Measurements from ENCODE around the gene COL1A1.
A peak's percentile ranks its signal among the peaks of the same experiment; 100 is the strongest.

COL1A1 gene

DNA sequence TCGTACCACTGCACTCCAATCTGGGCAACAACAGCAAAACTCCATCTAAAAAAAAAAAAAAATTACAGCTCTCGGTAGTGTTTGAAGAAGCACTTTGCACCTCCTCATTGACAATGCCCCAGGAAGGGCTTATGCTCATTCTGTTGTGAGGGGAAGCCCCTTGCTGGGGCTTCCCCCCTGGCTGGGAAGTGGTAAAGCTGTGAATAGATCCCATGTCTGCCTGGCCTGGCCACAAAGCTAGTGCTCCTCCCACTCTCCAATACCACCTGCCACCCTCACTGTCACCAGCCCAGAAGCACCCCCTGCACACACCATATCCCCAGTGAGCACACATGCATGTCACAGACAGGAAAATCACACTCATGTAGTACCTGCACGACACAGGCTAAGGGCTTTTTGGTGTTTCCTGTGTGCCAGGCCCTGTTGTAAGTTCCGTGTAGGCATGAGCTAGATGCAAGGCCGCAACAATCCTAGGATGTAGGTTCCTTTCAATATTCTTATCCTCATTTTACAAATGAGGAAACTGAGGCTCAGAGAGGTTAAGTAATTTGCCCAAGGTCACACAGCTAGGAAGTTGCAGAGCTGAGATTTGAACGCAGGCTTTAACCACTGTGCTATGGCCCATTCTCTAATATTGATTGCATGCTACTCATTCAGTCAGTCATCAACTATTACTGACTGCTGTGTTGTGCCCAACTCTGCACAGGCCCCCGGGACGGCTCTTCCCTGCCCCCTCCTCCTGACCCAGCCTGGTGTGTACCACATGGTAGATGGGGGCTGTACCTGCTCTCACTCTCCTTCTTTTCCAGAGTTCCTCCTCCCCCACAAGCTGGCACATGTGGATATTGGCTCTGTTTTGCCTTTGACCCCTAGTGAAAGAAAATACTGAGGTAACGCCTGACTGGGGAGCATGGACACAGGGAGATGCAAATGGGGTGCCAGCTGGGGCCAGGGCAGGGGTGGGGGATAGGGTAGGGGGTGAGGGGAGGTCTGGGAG is 11.9 kb upstream of the COL1A1 start:
- no peaks in the 10 kb centered on the region for H3K9me2 ChIP-seq (replicated peaks; ENCODE audit: insufficient read depth, low read length)
- TF ChIP-seq EZH2 (optimal IDR thresholded peaks at IDR 0.05; ENCODE audit: low read depth, low read length) (no peak), EZH2phosphoT487 (IDR thresholded peaks at IDR 0.05; ENCODE audit: low read length) (no peak)
- TF ChIP-seq, protein P1, sequence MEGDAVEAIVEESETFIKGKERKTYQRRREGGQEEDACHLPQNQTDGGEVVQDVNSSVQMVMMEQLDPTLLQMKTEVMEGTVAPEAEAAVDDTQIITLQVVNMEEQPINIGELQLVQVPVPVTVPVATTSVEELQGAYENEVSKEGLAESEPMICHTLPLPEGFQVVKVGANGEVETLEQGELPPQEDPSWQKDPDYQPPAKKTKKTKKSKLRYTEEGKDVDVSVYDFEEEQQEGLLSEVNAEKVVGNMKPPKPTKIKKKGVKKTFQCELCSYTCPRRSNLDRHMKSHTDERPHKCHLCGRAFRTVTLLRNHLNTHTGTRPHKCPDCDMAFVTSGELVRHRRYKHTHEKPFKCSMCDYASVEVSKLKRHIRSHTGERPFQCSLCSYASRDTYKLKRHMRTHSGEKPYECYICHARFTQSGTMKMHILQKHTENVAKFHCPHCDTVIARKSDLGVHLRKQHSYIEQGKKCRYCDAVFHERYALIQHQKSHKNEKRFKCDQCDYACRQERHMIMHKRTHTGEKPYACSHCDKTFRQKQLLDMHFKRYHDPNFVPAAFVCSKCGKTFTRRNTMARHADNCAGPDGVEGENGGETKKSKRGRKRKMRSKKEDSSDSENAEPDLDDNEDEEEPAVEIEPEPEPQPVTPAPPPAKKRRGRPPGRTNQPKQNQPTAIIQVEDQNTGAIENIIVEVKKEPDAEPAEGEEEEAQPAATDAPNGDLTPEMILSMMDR (IDR thresholded peaks at IDR 0.05; ENCODE audit: low read length), result no peak; the same call in 1 of the 2 replicates
- H3K9me3 ChIP-seq (replicated peaks; ENCODE audit: insufficient read depth, low read length), result no peaks in the 10 kb centered on the region
- no peaks in the 10 kb centered on the region for H4K20me1 ChIP-seq (ENCODE audit: insufficient read depth, low read length)
- peak; percentile 86 for DNase-seq
- H3F3A ChIP-seq (ENCODE audit: insufficient read depth, low read length), result no peaks in the 10 kb centered on the region
- peaks cover 11% of the 10 kb centered on the region for H3K4me1 ChIP-seq (ENCODE audit: low read length)
- no peaks in the 10 kb centered on the region for H3K36me3 ChIP-seq (replicated peaks; ENCODE audit: insufficient read depth, low read length)
- 0 out of 2 replicates have a peak overlapping the region, but pooled peaks have one; percentile 6 for H3K4me2 ChIP-seq (ENCODE audit: low read depth, low read length)
- no peak overlapping the region for H3K27ac ChIP-seq (ENCODE audit: low read length)
- H3K27me3 ChIP-seq (replicated peaks; ENCODE audit: insufficient read depth, low read length), result peaks cover 18% of the 10 kb centered on the region
- no peak overlapping the region for H2AFZ ChIP-seq (ENCODE audit: low read length)
- no peak overlapping the region for H3K9ac ChIP-seq (ENCODE audit: low read length)
- no peak overlapping the region for H3K4me3 ChIP-seq (ENCODE audit: low read length)
- no peaks in the 10 kb centered on the region for H3K79me2 ChIP-seq (ENCODE audit: low read length)

DNA sequence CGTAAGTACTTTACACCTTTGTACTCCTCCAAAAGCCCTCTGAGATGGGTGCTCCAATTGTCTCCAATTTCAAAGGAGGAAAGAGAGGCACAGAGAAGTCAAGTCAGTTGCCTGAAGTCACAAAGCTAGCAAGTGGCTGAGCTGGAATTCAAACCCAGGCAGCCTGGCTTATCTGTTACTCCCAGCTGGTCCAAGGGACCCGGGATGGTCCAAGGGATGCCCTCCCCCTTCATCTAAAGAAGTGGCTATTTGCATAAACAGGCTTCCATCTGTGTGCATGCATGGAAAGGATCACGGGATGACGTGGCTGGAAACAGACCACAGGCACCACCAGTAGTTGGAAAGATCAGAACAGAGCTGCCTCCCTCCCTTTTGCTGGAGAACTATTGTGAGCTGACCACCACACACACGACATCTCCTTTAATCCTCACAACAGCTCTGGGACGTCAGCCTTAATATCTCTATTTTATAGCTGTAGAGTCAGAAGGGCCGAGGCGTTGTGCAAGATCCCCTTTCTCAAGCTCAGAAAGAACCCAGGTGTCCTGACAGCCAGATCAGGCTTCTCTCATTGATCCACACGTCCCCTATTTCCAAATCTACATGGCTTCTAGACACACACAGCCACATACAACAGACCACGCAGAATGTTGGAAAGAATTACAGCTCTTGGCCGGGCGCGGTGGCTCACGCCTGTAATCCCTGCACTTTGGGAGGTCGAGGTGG is 10.9 kb upstream of the COL1A1 start:
- H4K20me1 ChIP-seq (ENCODE audit: insufficient read depth, low read length), result no peaks in the 10 kb centered on the region
- H3K9me3 ChIP-seq (replicated peaks; ENCODE audit: insufficient read depth, low read length), result no peaks in the 10 kb centered on the region
- H3K27ac ChIP-seq (ENCODE audit: low read length), result no peak overlapping the region
- H3K27me3 ChIP-seq (replicated peaks; ENCODE audit: insufficient read depth, low read length), result peaks cover 28% of the 10 kb centered on the region
- H3K4me3 ChIP-seq (ENCODE audit: low read length), result no peak overlapping the region
- DNase-seq, result no peak
- H3K4me1 ChIP-seq (ENCODE audit: low read length), result peaks cover 11% of the 10 kb centered on the region
- TF ChIP-seq, protein P1 (IDR thresholded peaks at IDR 0.05; ENCODE audit: low read length), result no peak
- TF ChIP-seq EZH2phosphoT487 (IDR thresholded peaks at IDR 0.05; ENCODE audit: low read length), result no peak
- no peak for TF ChIP-seq EZH2 (optimal IDR thresholded peaks at IDR 0.05; ENCODE audit: low read depth, low read length)
- H3K4me2 ChIP-seq (ENCODE audit: low read depth, low read length), result no peak overlapping the region
- H2AFZ ChIP-seq (ENCODE audit: low read length), result no peak overlapping the region
- no peaks in the 10 kb centered on the region for H3K36me3 ChIP-seq (replicated peaks; ENCODE audit: insufficient read depth, low read length)
- no peaks in the 10 kb centered on the region for H3K9me2 ChIP-seq (replicated peaks; ENCODE audit: insufficient read depth, low read length)
- H3F3A ChIP-seq (ENCODE audit: insufficient read depth, low read length), result no peaks in the 10 kb centered on the region
- H3K9ac ChIP-seq (ENCODE audit: low read length), result no peak overlapping the region
- no peaks in the 10 kb centered on the region for H3K79me2 ChIP-seq (ENCODE audit: low read length)

DNA sequence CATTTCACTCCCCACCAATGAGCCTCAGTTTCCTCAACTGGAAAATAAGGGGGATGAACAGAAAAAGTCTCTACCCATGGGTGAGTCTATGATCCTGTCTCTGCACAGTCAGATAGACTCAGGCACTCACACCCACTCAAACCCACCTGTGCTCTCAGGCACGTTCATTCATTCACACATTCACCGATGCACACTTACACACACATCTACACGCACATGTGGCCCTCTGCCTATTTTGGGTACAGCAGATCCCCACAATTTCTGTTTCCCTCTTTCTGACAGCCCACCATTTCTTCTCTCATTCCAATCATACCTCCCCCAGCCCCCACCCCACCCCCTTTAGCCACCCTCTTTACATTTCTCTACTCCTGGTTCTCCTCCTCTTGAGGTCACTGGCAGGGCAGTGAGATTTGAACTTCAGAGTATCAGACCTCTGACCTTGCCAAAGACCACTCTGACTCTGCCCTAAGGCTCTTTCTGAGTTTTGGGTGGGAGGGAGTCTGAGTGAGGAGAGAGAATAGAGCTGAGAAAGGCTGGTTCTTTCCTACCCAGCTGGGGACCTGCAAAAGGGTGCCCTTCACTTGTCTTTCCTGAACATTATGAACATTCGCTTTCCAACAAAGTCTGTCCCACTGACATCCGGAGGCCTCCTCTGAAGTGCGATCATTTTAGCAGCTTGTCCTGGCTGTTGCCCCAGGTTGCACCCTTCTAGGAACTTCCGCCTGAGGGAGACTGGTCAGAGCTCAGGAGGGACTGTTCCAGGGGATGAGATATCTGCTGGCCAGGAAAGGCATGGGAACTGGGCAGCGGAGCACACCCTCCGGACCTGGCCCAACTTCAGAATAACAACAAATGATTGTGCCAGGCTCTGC is 10.1 kb upstream of the COL1A1 start:
- Histone ChIP-seq H4K20me1 (ENCODE audit: insufficient read depth, low read length) (no peaks in the 10 kb centered on the region), H3K27ac (ENCODE audit: low read length) (no peak overlapping the region), H3F3A (ENCODE audit: insufficient read depth, low read length) (no peaks in the 10 kb centered on the region), H3K27me3 (replicated peaks; ENCODE audit: insufficient read depth, low read length) (peaks cover 36% of the 10 kb centered on the region), H3K4me2 (ENCODE audit: low read depth, low read length) (no peak overlapping the region), H3K36me3 (replicated peaks; ENCODE audit: insufficient read depth, low read length) (no peaks in the 10 kb centered on the region), H3K4me1 (ENCODE audit: low read length) (peaks cover 11% of the 10 kb centered on the region), H3K9me3 (replicated peaks; ENCODE audit: insufficient read depth, low read length) (no peaks in the 10 kb centered on the region), H3K79me2 (ENCODE audit: low read length) (no peaks in the 10 kb centered on the region), H3K4me3 (ENCODE audit: low read length) (no peak overlapping the region), H3K9me2 (replicated peaks; ENCODE audit: insufficient read depth, low read length) (no peaks in the 10 kb centered on the region), H2AFZ (ENCODE audit: low read length) (no peak overlapping the region), H3K9ac (ENCODE audit: low read length) (no peak overlapping the region)
- TF ChIP-seq EZH2phosphoT487 (IDR thresholded peaks at IDR 0.05; ENCODE audit: low read length), result no peak
- no peak for TF ChIP-seq EZH2 (optimal IDR thresholded peaks at IDR 0.05; ENCODE audit: low read depth, low read length)
- TF ChIP-seq, protein P1 (IDR thresholded peaks at IDR 0.05; ENCODE audit: low read length), result no peak
- no peak for DNase-seq
